OCI-LY1 (cell line): ENCODE results near the gene ARHGAP28.

ENCODE experiments used
- CTCF ChIP-seq: fragments of 200-600 bp; sonication (generic), shearing (Covaris generic); IDR thresholded peaks from 2 replicates; pipeline ENCODE4 v1.5.1; 2017; ENCODE audit warnings: mild to moderate bottlenecking, antibody characterized with exemption, low read length, moderate library complexity, mixed read lengths
- EZH2 ChIP-seq: fragments of 200-600 bp; sonication (generic), shearing (Covaris generic); IDR thresholded peaks from 2 replicates; pipeline ENCODE4 v1.8.0; 2017; ENCODE audit warnings: borderline replicate concordance, mixed run types, mild to moderate bottlenecking, antibody characterized with exemption, low read length, moderate library complexity, mixed read lengths

- TF ChIP-seq CTCF (no peak), EZH2 (no peak)
Observed at GRCh38 chr18:6866552-6867085, 137.1 kb downstream of the ARHGAP28 start.
